ENCODE results near the gene CIBAR2.

Gene CIBAR2

GRCh38 chr16:85052536-85052935, 59.7 kb downstream of the CIBAR2 start:
- Histone ChIP-seq H3K27me3 (ENCODE audit: control insufficient read depth, insufficient read depth, low read length) (no peaks in the 10 kb centered on the region), H3K4me1 (ENCODE audit: control insufficient read depth, insufficient read depth, low read length) (no peaks in the 10 kb centered on the region; the same call in 1 of the 2 replicates), H3K27ac (ENCODE audit: low read length) (no peak overlapping the region), H3K4me3 (ENCODE audit: low read length) (no peak overlapping the region), H3K9me3 (ENCODE audit: control insufficient read depth, insufficient read depth, low read length) (no peaks in the 10 kb centered on the region), H3K36me3 (ENCODE audit: control insufficient read depth, insufficient read depth, low read length) (no peaks in the 10 kb centered on the region)
- DNase-seq (ENCODE audit: low read depth, low spot score): no peak
- no CpG with 5 or more reads among the region's 10 CpGs for WGBS (ENCODE audit: insufficient coverage, insufficient read length)

GRCh38 chr16:85051683-85052082, 60.6 kb downstream of the CIBAR2 start:
- Histone ChIP-seq H3K36me3 (ENCODE audit: control insufficient read depth, insufficient read depth, low read length) (no peaks in the 10 kb centered on the region), H3K9me3 (ENCODE audit: control insufficient read depth, insufficient read depth, low read length) (no peaks in the 10 kb centered on the region), H3K4me1 (ENCODE audit: control insufficient read depth, insufficient read depth, low read length) (no peaks in the 10 kb centered on the region; the same call in 1 of the 2 replicates), H3K27ac (ENCODE audit: low read length) (no peak overlapping the region), H3K4me3 (ENCODE audit: low read length) (no peak overlapping the region), H3K27me3 (ENCODE audit: control insufficient read depth, insufficient read depth, low read length) (no peaks in the 10 kb centered on the region)
- no CpG with 5 or more reads among the region's 8 CpGs for WGBS (ENCODE audit: insufficient coverage, insufficient read length)
- no peak for DNase-seq (ENCODE audit: low read depth, low spot score)

- Histone ChIP-seq H3K9me3 (ENCODE audit: control insufficient read depth, insufficient read depth, low read length) (no peaks in the 10 kb centered on the region), H3K36me3 (ENCODE audit: control insufficient read depth, insufficient read depth, low read length) (no peaks in the 10 kb centered on the region), H3K27ac (ENCODE audit: low read length) (no peak overlapping the region), H3K4me3 (ENCODE audit: low read length) (no peak overlapping the region), H3K27me3 (ENCODE audit: control insufficient read depth, insufficient read depth, low read length) (no peaks in the 10 kb centered on the region), H3K4me1 (ENCODE audit: control insufficient read depth, insufficient read depth, low read length) (no peaks in the 10 kb centered on the region; the same call in 1 of the 2 replicates)
- no CpG with 5 or more reads among the region's 8 CpGs for WGBS (ENCODE audit: insufficient coverage, insufficient read length)
- no peak for DNase-seq (ENCODE audit: low read depth, low spot score)
These were observed 61.1 kb downstream of the CIBAR2 start for GRCh38 chr16:85051067-85051581.

GRCh38 chr16:85049706-85050305, 62.5 kb downstream of the CIBAR2 start:
- Histone ChIP-seq H3K36me3 (ENCODE audit: control insufficient read depth, insufficient read depth, low read length) (no peaks in the 10 kb centered on the region), H3K27ac (ENCODE audit: low read length) (no peak overlapping the region), H3K4me1 (ENCODE audit: control insufficient read depth, insufficient read depth, low read length) (no peaks in the 10 kb centered on the region), H3K4me3 (ENCODE audit: low read length) (no peak overlapping the region), H3K9me3 (ENCODE audit: control insufficient read depth, insufficient read depth, low read length) (no peaks in the 10 kb centered on the region), H3K27me3 (ENCODE audit: control insufficient read depth, insufficient read depth, low read length) (no peaks in the 10 kb centered on the region)
- WGBS (ENCODE audit: insufficient coverage, insufficient read length): no CpG with 5 or more reads among the region's 15 CpGs
- no peak for DNase-seq (ENCODE audit: low read depth, low spot score)

GRCh38 chr16:85048921-85049562, 63.2 kb downstream of the CIBAR2 start:
- Histone ChIP-seq H3K27ac (ENCODE audit: low read length) (no peak overlapping the region), H3K27me3 (ENCODE audit: control insufficient read depth, insufficient read depth, low read length) (no peaks in the 10 kb centered on the region), H3K9me3 (ENCODE audit: control insufficient read depth, insufficient read depth, low read length) (no peaks in the 10 kb centered on the region), H3K36me3 (ENCODE audit: control insufficient read depth, insufficient read depth, low read length) (no peaks in the 10 kb centered on the region), H3K4me1 (ENCODE audit: control insufficient read depth, insufficient read depth, low read length) (no peaks in the 10 kb centered on the region), H3K4me3 (ENCODE audit: low read length) (no peak overlapping the region)
- DNase-seq (ENCODE audit: low read depth, low spot score): no peak
- WGBS (ENCODE audit: insufficient coverage, insufficient read length): no CpG with 5 or more reads among the region's 17 CpGs

Measured in iPS DF 6.9 (cell line).